K562 (cell line): ENCODE measurements around the gene CYP2D6. TPM values are rescaled to one million over a fixed set of nuclear protein-coding genes. Genes with fewer than 3 reads are reported as not detected.
A peak's percentile ranks its signal among the peaks of the same experiment; 100 is the strongest.

ENCODE experiments used
- ATAC-seq: fragments of 200-7000 bp; cut with Tn5 transposase; 3 replicates; pipeline ENCODE4 v1.9.1; 2020; ENCODE audit warnings: moderate library complexity
- BruUV-seq: library from RNA; stranded (reverse); fragments of 400-500 nt; replicated peaks from 2 replicates; lab custom pipeline; 2021; lab: Mats Ljungman, UMichigan
- CTCF ChIA-PET: fragments of 300-600 bp; formaldehyde crosslinking; extraction: SDS; loops from one replicate; lab custom pipeline; 2021; ENCODE audit warnings: low intra/inter-chr PET ratio; lab: Yijun Ruan, JAX
- POLR2A ChIA-PET: fragments of 300-600, 350-650 bp; sonication (Branson Sonifier 250); formaldehyde crosslinking; extraction: SDS; loops from one replicate; lab custom pipeline; 2021; ENCODE audit warnings: antibody characterized with exemption, inconsistent platforms; lab: Yijun Ruan, JAX
- DNase-seq, 4 experiments: peaks; one replicate each; pipeline versions ENCODE4 v3.0.0 to v3.0.0-alpha.2; 2011 to 2018; ENCODE audit warnings: low spot score in 3 of 4, mixed read lengths in 3 of 4; ENCODE audit errors: extremely low read depth in 1 of 4
- FAIRE-seq: peaks from 2 replicates; lab custom pipeline; 2011; peaks lifted over from hg19 to GRCh38; lab: Jason Lieb, UNC
- H2AFZ ChIP-seq: 2 replicates; pipeline ENCODE4 v1.6.0; 2011; ENCODE audit warnings: low read depth, low read length, control low read depth, inconsistent platforms
- H3K27ac ChIP-seq: fragments of 200-600 bp; 3 replicates; pipeline ENCODE4 v1.8.0; 2011; ENCODE audit warnings: low read depth, mild to moderate bottlenecking, control low read depth, inconsistent platforms, low read length, moderate library complexity, mixed read lengths; ENCODE audit errors: extremely low read depth
- H3K27me3 ChIP-seq, 2 experiments: fragments of 300-600 bp in 1 of 2; 2 replicates in 1 of 2; 3 replicates in 1 of 2; pipeline versions ENCODE4 v1.6.0 to v1.8.0; 2011; ENCODE audit warnings: inconsistent platforms in 2 of 2, low read length in 2 of 2, mild to moderate bottlenecking in 1 of 2, mixed read lengths in 1 of 2, moderate library complexity in 1 of 2; ENCODE audit not compliant: control insufficient read depth in 2 of 2, insufficient read depth in 2 of 2
- H3K36me3 ChIP-seq: fragments of 300-600 bp; 3 replicates; pipeline ENCODE4 v1.8.0; 2011; ENCODE audit warnings: mild to moderate bottlenecking, low read length, inconsistent platforms; ENCODE audit not compliant: control insufficient read depth, insufficient read depth
- H3K4me1 ChIP-seq, 2 experiments: fragments of 200-600 bp in 1 of 2; replicated peaks in 1 of 2; 2 replicates in 1 of 2; 3 replicates in 1 of 2; pipeline versions ENCODE4 v1.5.1 to v1.8.0; 2011; ENCODE audit warnings: inconsistent platforms in 2 of 2, low read length in 2 of 2, mild to moderate bottlenecking in 1 of 2, mixed read lengths in 1 of 2, moderate library complexity in 1 of 2; ENCODE audit not compliant: control insufficient read depth in 2 of 2, insufficient read depth in 2 of 2
- H3K4me2 ChIP-seq: 2 replicates; pipeline ENCODE4 v1.6.1; 2011; ENCODE audit warnings: low read length, control low read depth, inconsistent platforms, mixed read lengths; ENCODE audit not compliant: insufficient read depth
- H3K4me3 ChIP-seq: fragments of 200-600 bp; sonication (generic), shearing (Covaris generic); 2 replicates; pipeline ENCODE4 v1.5.1; 2016; ENCODE audit warnings: control low read depth, inconsistent platforms
- H3K79me2 ChIP-seq: fragments of 200-600 bp; 3 replicates; pipeline ENCODE4 v1.8.0; 2011; ENCODE audit warnings: low read length, inconsistent platforms; ENCODE audit not compliant: control insufficient read depth, insufficient read depth
- H3K9ac ChIP-seq, 2 experiments: 2 replicates each; pipeline versions ENCODE4 v1.6.0 to v1.6.1; 2011; ENCODE audit warnings: low read depth in 2 of 2, low read length in 2 of 2, control low read depth in 1 of 2, inconsistent platforms in 1 of 2, mild to moderate bottlenecking in 1 of 2, mixed read lengths in 1 of 2; ENCODE audit not compliant: insufficient read depth in 1 of 2
- H3K9me1 ChIP-seq: one replicate; pipeline ENCODE4 v1.6.0; 2011; ENCODE audit warnings: inconsistent platforms, mild to moderate bottlenecking, low read length, moderate library complexity; ENCODE audit not compliant: control insufficient read depth, insufficient read depth
- H3K9me3 ChIP-seq: replicated peaks from 2 replicates; pipeline ENCODE4 v1.5.1; 2011; ENCODE audit warnings: low read depth, low read length, inconsistent platforms; ENCODE audit not compliant: control insufficient read depth, insufficient read depth
- H4K20me1 ChIP-seq: replicated peaks from 2 replicates; pipeline ENCODE4 v1.6.1; 2011; ENCODE audit warnings: low read length, inconsistent platforms, mixed read lengths; ENCODE audit not compliant: control insufficient read depth, insufficient read depth
- CBX3 ChIP-seq, 2 experiments: IDR thresholded peaks; 1 replicate in 1 of 2; 2 replicates in 1 of 2; pipeline ENCODE4 v1.6.1; 2012; ENCODE audit warnings: inconsistent platforms in 2 of 2, low read length in 2 of 2, borderline replicate concordance in 1 of 2, control low read depth in 1 of 2
- CEBPZ ChIP-seq: fragments of 150-350 bp; IDR thresholded peaks from 2 replicates; pipeline ENCODE4 v1.6.1; 2014; ENCODE audit warnings: low read depth, mild to moderate bottlenecking, low read length, borderline replicate concordance
- DLX4 ChIP-seq: fragments of 250-450 bp; sonication (Bioruptor Pico); IDR thresholded peaks from 2 replicates; pipeline ENCODE4 v1.6.1; 2021; ENCODE audit warnings: mild to moderate bottlenecking
- HMG20B ChIP-seq: fragments of 250-450 bp; sonication (Bioruptor Pico); IDR thresholded peaks from 2 replicates; pipeline ENCODE4 v1.5.0; 2021; ENCODE audit warnings: mild to moderate bottlenecking
- HMGXB4 ChIP-seq: sonication (generic); formaldehyde crosslinking; IDR thresholded peaks from 2 replicates; pipeline ENCODE4 v1.8.1; 2023; ENCODE audit warnings: mild to moderate bottlenecking, missing genetic modification reagents
- MED1 ChIP-seq: sonication (generic); formaldehyde crosslinking; IDR thresholded peaks from 2 replicates; pipeline ENCODE4 v1.8.1; 2023; ENCODE audit warnings: missing genetic modification reagents, borderline replicate concordance
- SIN3B ChIP-seq: fragments of 450-650 bp; IDR thresholded peaks from 2 replicates; pipeline ENCODE4 v1.6.1; 2017; ENCODE audit warnings: low read depth, mild to moderate bottlenecking, moderate library complexity
- ZNF280A ChIP-seq: fragments of 450-650 bp; IDR thresholded peaks from 2 replicates; pipeline ENCODE4 v1.6.1; 2018; ENCODE audit warnings: mild to moderate bottlenecking, low read depth; ENCODE audit not compliant: partially characterized antibody
- ZNF324 ChIP-seq: fragments of 250-450 bp; sonication (Bioruptor Pico); IDR thresholded peaks from 2 replicates; pipeline ENCODE4 v1.4.0; 2020; ENCODE audit warnings: mild to moderate bottlenecking
- ZNF507 ChIP-seq: conservative IDR thresholded peaks from 2 replicates; pipeline ENCODE4 v1.6.1; 2017; ENCODE audit warnings: missing genetic modification characterization, missing compliant biosample characterization
- WGBS: fragments of 100-300 bp; shearing (Covaris generic); methylation state at CpG from one replicate; pipeline ENCODE4 v1.1.6; 2016; ENCODE audit warnings: low coverage, mixed read lengths; ENCODE audit not compliant: insufficient coverage; ENCODE audit errors: missing lambda C conversion rate; 5-methylcytosine and 5-hydroxymethylcytosine counted together
- in situ Hi-C: fragments of 300-500 bp; cut with MboI; formaldehyde crosslinking; loops from 4 replicates; pipeline ENCODE4 v1.15.0; 2018; ENCODE audit warnings: inconsistent platforms, mixed read lengths
- intact Hi-C: fragments of 100-400 bp; cut with micrococcal nuclease; formaldehyde crosslinking; loops from 2 replicates; pipeline ENCODE4 v1.14.2; 2022
- polyA plus RNA-seq, 8 experiments: library from polyadenylated mRNA; depleted of rRNA in 4 of 8; stranded (reverse) in 5 of 8; unstranded in 3 of 8; fragments of >200 nt; fragmentation: Nextera tagmentation in 2 of 8; fragmentation: Illumina TruSeq in 1 of 8; extraction: Ambion mirVana in 2 of 8; extraction: Trizol in 1 of 8; gene quantifications; 2 replicates each; pipeline versions ENCODE4 v1.2.1 to v1.2.3, GENCODE V29; 2011 to 2014; ENCODE audit warnings: inconsistent platforms in 1 of 8, missing spikeins in 1 of 8
- total RNA-seq, 7 experiments: library from RNA; depleted of rRNA in 6 of 7; stranded (reverse); fragments of >200 nt in 6 of 7; fragmentation: Illumina TruSeq in 2 of 7; extraction: Trizol in 2 of 7; gene quantifications; 2 replicates each; pipeline versions ENCODE4 v1.2.1 to v1.2.3, GENCODE V29; 2011 to 2021; ENCODE audit warnings: low replicate concordance in 1 of 7

Gene CYP2D6
- total and polyA plus RNA-seq, 9 of the 15 experiments (the other 6 are each of a cell fraction or from before 2014, with no cell fraction given), result 0.04 to 0.20 (median 0.09) TPM; not detected in 5

GRCh38 chr22:42101199-42101598, 29.4 kb downstream of the CYP2D6 start:
- H3K4me3 ChIP-seq, result no peak overlapping the region
- no peak overlapping the region for H3K9ac ChIP-seq
- no peak for ATAC-seq
- no peak for FAIRE-seq
- no peaks in the 10 kb centered on the region for H3K36me3 ChIP-seq
- no peak overlapping the region for H3K4me2 ChIP-seq
- TF ChIP-seq CEBPZ (no peak), ZNF507 (tag) (peak; percentile 40; the same call in 1 of the 2 replicates), MED1 (CRISPR knock-in tag) (no peak), HMGXB4 (CRISPR knock-in tag) (no peak), SIN3B (no peak), ZNF324 (peak; percentile 92), DLX4 (CRISPR knock-in tag) (no peak), ZNF280A (peak; percentile 32), CBX3 (IDR thresholded peaks at IDR 0.05; ENCODE audit: borderline replicate concordance in 1 of 2, low read length in 2 of 2) (no peak), HMG20B (CRISPR knock-in tag) (no peak)
- H3K79me2 ChIP-seq, result no peaks in the 10 kb centered on the region
- POLR2A ChIA-PET, result no interaction called here
- CTCF ChIA-PET, result interaction anchor here (0.6 kb wide), 1 partner anchor 354 kb away, joined by 3 read pairs; no protein-coding TSS in a partner anchor
- H3K9me1 ChIP-seq, result no peaks in the 10 kb centered on the region
- peaks cover 2% of the 10 kb centered on the region for H3K9me3 ChIP-seq
- in situ Hi-C loops (no loop called here), intact Hi-C loops (no loop called here)
- no peaks in the 10 kb centered on the region for H3K27me3 ChIP-seq
- 65% methylated on average over 3 of the region's 3 CpGs for WGBS
- H3K27ac ChIP-seq, result no peak overlapping the region
- H2AFZ ChIP-seq, result no peak overlapping the region
- no TSS peak for BruUV-seq
- no peak for DNase-seq
- no peaks in the 10 kb centered on the region for H3K4me1 ChIP-seq
- no peaks in the 10 kb centered on the region for H4K20me1 ChIP-seq
